ENCODE results near the gene RLF. TPM values are rescaled to one million over a fixed set of nuclear protein-coding genes. Genes with fewer than 3 reads are reported as not detected.

RLF gene
- total and polyA plus RNA-seq, 2 donors: 9.2 to 67.7 TPM

DNA sequence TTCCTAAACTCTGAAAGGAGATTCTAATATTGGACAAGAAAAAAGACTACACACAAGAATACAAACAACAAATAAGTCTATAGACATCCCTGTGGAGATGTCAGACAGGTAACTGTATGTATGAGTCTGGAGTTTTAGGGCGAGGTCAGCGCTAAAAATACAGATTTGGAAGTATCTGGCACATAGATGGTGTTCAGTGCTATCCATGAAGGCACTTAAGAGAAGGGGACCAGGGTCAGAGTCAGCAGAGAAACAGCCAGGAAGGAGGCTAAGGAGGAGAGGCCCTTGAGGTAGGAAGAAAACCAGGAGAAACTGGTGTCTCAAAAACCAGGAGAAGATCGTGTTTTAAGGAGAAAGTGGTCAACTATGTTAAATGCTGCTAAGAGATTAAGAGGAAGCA is 114.9 kb downstream of the RLF start:
- no peak overlapping the region for H3K27ac ChIP-seq (ENCODE audit: low read depth)
- H3K36me3 ChIP-seq (ENCODE audit: insufficient read depth): peaks cover 3% of the 10 kb centered on the region
- WGBS: 91% methylated on average over 3 of the region's 3 CpGs
- no peak overlapping the region for H3K4me3 ChIP-seq (ENCODE audit: low read depth, low read length)
- no peaks in the 10 kb centered on the region for H3K4me1 ChIP-seq (ENCODE audit: insufficient read depth)
- DNase-seq (ENCODE audit: extremely low spot score): no peak

DNA sequence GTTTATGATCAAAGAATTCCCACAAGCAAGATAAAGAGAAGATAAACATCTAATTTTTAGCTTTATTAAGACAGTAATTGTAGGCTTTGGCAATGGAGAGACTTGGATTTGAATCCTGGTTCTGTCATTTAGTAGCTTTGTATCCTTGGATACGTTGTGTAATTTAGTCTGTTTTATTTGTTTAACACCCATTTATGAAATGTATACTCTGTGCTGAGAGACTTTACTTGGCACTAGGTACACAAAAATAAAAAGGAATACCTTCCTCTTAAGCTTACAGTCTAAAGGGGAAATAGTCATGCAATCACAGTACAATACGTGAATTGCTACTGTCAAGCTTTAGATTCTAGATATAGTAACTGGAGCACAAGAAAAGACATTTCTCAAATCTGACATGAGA is 120.7 kb downstream of the RLF start:
- H3K4me3 ChIP-seq (ENCODE audit: low read depth, low read length): no peak overlapping the region
- H3K27ac ChIP-seq (ENCODE audit: low read depth): no peak overlapping the region
- WGBS: 52% methylated on average over 2 of the region's 2 CpGs
- H3K36me3 ChIP-seq (ENCODE audit: insufficient read depth): peaks cover 2% of the 10 kb centered on the region
- H3K4me1 ChIP-seq (ENCODE audit: insufficient read depth): no peaks in the 10 kb centered on the region
- DNase-seq (ENCODE audit: extremely low spot score): no peak

Small RNAs within 50 kb of the gene (small RNA-seq; reads per million reads assigned to genes)
- gene RNU6-1237P: not detected

Other genes starting within 250 kb of the RLF start
- gene MFSD2A, start 206.2 kb upstream of the RLF start, total RNA-seq: 0.95 TPM
- gene MFSD2A, start 206.2 kb upstream of the RLF start, polyA plus RNA-seq: 3.5 TPM
- 154 TPM for gene CAP1, start 120.7 kb upstream of the RLF start, total RNA-seq
- gene CAP1, start 120.7 kb upstream of the RLF start, polyA plus RNA-seq: 273 TPM
- gene PPT1, start 64.1 kb upstream of the RLF start, total RNA-seq: 58.7 TPM
- gene PPT1, start 64.1 kb upstream of the RLF start, polyA plus RNA-seq: 102 TPM
- not detected for gene TMCO2, start 86.5 kb downstream of the RLF start, total RNA-seq
- not detected for gene TMCO2, start 86.5 kb downstream of the RLF start, polyA plus RNA-seq
- gene ZMPSTE24, start 96.8 kb downstream of the RLF start, total RNA-seq: 67.8 TPM
- 32.3 TPM for gene ZMPSTE24, start 96.8 kb downstream of the RLF start, polyA plus RNA-seq
- 8.7 TPM for gene COL9A2, start 155.9 kb downstream of the RLF start, total RNA-seq
- 11.2 TPM for gene COL9A2, start 155.9 kb downstream of the RLF start, polyA plus RNA-seq
- gene SMAP2, start 212.3 kb downstream of the RLF start, total RNA-seq: 17.0 TPM
- 47.3 TPM for gene SMAP2, start 212.3 kb downstream of the RLF start, polyA plus RNA-seq

All from urinary bladder (tissue), 4 donors.